Activated CD8-positive, alpha-beta T cell treated with anti-CD3 and anti-CD28 coated beads for 36 hours (primary cell): ENCODE measurements around the gene STAG2. TPM values are rescaled to one million over a fixed set of nuclear protein-coding genes. Genes with fewer than 3 reads are reported as not detected.

Experiments used
- ATAC-seq: fragments of 200-7000 bp; cut with Tn5 transposase; one replicate; pipeline ENCODE4 v1.10.0; 2021; ENCODE audit warnings: mild to moderate bottlenecking, moderate library complexity
- CTCF ChIA-PET: fragments of 350-600 bp; sonication (Branson Sonifier 250); formaldehyde crosslinking; loops from one replicate; lab custom pipeline; 2021; ENCODE audit warnings: antibody characterized with exemption; lab: Charles Lee
- POLR2A ChIA-PET: fragments of 350-600 bp; sonication (Branson Sonifier 250); formaldehyde crosslinking; loops from one replicate; lab custom pipeline; 2021; ENCODE audit warnings: antibody characterized with exemption; lab: Charles Lee
- DNase-seq: peaks from one replicate; pipeline ENCODE4 v3.0.0-alpha.2; 2020
- H3K27ac Mint-ChIP-seq: one replicate; pipeline ENCODE4 v1.8.0; 2021; ENCODE audit warnings: mild to moderate bottlenecking, mixed read lengths
- H3K27me3 Mint-ChIP-seq: one replicate; pipeline ENCODE4 v1.8.0; 2021; ENCODE audit warnings: mixed read lengths
- H3K36me3 Mint-ChIP-seq: one replicate; pipeline ENCODE4 v1.8.0; 2021; ENCODE audit warnings: low read depth, mixed read lengths
- H3K4me1 Mint-ChIP-seq: one replicate; pipeline ENCODE4 v1.8.0; 2021; ENCODE audit warnings: low read depth, mixed read lengths
- H3K4me3 Mint-ChIP-seq: one replicate; pipeline ENCODE4 v1.8.0; 2021; ENCODE audit warnings: mild to moderate bottlenecking, moderate library complexity, mixed read lengths
- H3K9me3 Mint-ChIP-seq: one replicate; pipeline ENCODE4 v1.8.0; 2021; ENCODE audit warnings: mixed read lengths
- intact Hi-C: fragments of 100-400 bp; cut with micrococcal nuclease; formaldehyde crosslinking; loops from one replicate; pipeline ENCODE4 v1.10.0; 2022
- total RNA-seq, 2 experiments: library from RNA; stranded (reverse); gene quantifications; one replicate each; pipeline ENCODE4 v1.2.3, GENCODE V29; 2021
- TF ChIP-seq, protein P1 (sequence below): fragments of 200-600 bp; IDR thresholded peaks from one replicate; pipeline ENCODE4 v1.8.0; 2022; ENCODE audit warnings: antibody characterized with exemption, mild to moderate bottlenecking

Gene STAG2
- total RNA-seq, 2 experiments from 2014 or later: 93.9 to 98.4 TPM

DNA sequence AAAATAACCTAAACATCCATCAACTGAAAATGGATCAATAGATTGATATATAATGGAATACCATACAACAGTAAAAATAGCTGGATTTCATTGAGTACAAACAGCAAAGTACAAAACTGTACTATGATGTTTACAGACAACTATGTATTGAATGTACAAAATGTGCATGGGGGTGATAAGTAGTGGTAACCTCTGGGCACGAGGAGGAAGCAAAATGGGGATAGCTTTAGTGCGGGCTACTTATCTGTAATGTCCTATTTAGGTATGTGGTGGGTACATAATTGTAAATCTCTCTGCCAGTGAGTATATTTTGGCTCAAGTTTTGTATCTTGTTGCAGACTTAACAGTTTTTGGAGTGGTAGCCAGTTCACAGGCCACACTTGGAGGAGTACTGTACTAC, 123.6 kb downstream of the STAG2 start:
- no peaks in the 10 kb centered on the region for H3K9me3 Mint-ChIP-seq
- no peak overlapping the region for H3K4me3 Mint-ChIP-seq
- peaks cover 39% of the 10 kb centered on the region for H3K36me3 Mint-ChIP-seq
- ATAC-seq (no peak), DNase-seq (no peak)
- POLR2A ChIA-PET: no interaction called here
- no peaks in the 10 kb centered on the region for H3K27me3 Mint-ChIP-seq
- H3K27ac Mint-ChIP-seq: peak overlapping the region; percentile 44
- TF ChIP-seq, protein P1, sequence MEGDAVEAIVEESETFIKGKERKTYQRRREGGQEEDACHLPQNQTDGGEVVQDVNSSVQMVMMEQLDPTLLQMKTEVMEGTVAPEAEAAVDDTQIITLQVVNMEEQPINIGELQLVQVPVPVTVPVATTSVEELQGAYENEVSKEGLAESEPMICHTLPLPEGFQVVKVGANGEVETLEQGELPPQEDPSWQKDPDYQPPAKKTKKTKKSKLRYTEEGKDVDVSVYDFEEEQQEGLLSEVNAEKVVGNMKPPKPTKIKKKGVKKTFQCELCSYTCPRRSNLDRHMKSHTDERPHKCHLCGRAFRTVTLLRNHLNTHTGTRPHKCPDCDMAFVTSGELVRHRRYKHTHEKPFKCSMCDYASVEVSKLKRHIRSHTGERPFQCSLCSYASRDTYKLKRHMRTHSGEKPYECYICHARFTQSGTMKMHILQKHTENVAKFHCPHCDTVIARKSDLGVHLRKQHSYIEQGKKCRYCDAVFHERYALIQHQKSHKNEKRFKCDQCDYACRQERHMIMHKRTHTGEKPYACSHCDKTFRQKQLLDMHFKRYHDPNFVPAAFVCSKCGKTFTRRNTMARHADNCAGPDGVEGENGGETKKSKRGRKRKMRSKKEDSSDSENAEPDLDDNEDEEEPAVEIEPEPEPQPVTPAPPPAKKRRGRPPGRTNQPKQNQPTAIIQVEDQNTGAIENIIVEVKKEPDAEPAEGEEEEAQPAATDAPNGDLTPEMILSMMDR: no peak
- peaks cover 30% of the 10 kb centered on the region for H3K4me1 Mint-ChIP-seq
- intact Hi-C loops: no loop called here
- CTCF ChIA-PET: no interaction called here

DNA sequence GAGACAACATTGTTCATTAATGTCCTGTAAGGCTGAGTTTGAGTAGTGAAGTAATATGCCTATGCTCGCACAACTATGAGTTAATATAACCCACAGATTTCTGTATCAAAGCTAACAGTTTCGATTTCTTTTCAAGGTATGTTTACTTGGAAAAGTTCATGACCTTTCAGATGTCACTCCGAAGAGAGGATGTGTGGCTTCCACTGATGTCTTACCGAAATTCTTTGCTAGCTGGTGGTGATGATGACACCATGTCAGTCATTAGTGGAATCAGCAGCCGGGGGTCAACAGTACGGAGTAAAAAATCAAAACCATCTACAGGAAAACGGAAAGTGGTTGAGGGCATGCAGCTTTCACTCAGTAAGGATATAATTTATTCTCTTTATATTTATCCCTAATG, 124.9 kb downstream of the STAG2 start:
- intact Hi-C loops: no loop called here
- peak; percentile 93 for ATAC-seq
- Mint-ChIP-seq H3K36me3 (peaks cover 41% of the 10 kb centered on the region), H3K27me3 (no peaks in the 10 kb centered on the region), H3K4me1 (peaks cover 30% of the 10 kb centered on the region), H3K27ac (peak overlapping the region; percentile 81), H3K4me3 (no peak overlapping the region), H3K9me3 (no peaks in the 10 kb centered on the region)
- DNase-seq: peak; percentile 52
- ChIA-PET CTCF (interaction anchor here (0.8 to 1.2 kb wide), 2 partner anchors 10 to 52 kb away, joined by 3 read pairs; no protein-coding TSS in a partner anchor), POLR2A (interaction anchor here (0.7 to 1.0 kb wide), 2 partner anchors 54 to 117 kb away, joined by 3 to 4 read pairs; no protein-coding TSS in a partner anchor)
- TF ChIP-seq, protein P1: no peak

DNA sequence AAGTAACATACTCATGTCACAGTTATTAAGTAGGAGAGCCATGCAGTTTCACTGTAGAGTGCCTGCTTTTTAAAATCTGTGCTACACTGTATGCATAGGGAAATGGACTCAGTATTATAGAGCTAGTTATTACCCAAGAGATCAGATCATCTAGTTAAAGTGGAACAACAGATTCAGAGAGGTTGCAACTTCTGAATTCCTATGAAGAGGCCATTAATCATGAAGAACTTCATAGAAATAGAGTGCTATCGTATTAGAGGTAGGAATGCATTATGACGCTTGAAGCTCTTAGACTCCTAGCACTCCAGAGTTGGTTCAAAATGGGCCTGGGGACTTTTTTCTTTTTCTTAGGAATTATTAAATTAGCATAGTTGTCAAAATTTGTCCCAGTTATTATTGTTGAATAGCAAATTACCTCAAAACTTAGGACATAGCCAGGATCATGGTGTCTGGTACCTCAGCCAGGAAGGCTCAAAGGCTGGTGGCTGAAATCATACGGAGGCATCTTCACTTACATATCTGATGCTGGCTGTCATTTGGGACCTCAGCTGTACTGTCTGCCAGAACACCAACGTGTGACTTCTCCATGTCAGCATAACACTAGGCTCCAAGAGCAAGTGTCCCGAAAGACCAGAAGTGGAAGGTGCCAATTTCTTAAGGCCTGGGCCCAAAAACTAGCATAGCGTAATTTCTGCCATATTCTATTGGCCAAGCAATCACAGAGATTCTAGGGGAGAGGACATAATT, 125.7 kb downstream of the STAG2 start:
- Mint-ChIP-seq H3K9me3 (no peaks in the 10 kb centered on the region), H3K27ac (peak overlapping the region; percentile 65), H3K36me3 (peaks cover 42% of the 10 kb centered on the region), H3K4me1 (peaks cover 27% of the 10 kb centered on the region), H3K4me3 (no peak overlapping the region), H3K27me3 (no peaks in the 10 kb centered on the region)
- intact Hi-C loops: no loop called here
- DNase-seq (no peak), ATAC-seq (no peak)
- CTCF ChIA-PET: interaction anchor here (1.2 kb wide), 1 partner anchor 53 kb away, joined by 3 read pairs; no protein-coding TSS in a partner anchor
- POLR2A ChIA-PET: interaction anchor here (0.7 to 1.0 kb wide), 2 partner anchors 54 to 118 kb away, joined by 3 to 4 read pairs; no protein-coding TSS in a partner anchor
- TF ChIP-seq, protein P1: no peak

DNA sequence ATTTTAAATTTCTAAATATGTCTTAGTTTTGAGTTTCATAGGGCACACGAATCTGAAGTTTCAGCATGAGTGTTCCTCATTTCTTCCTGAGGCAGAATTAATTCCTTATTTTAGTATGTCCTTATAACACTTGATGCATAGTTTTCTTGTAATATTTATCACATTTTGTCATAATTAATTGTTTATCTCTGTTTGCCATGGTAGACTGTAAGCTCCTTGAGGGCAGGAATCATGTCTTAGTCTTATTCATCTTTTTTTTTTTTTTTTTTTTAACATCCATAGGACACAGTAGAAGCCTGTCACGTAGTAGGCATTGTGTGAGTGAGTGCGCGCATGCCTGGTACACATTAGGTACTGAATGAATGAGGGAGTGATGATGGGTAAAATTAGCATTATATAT, 131.7 kb downstream of the STAG2 start:
- TF ChIP-seq, protein P1: no peak
- no peaks in the 10 kb centered on the region for H3K27me3 Mint-ChIP-seq
- H3K27ac Mint-ChIP-seq: peak overlapping the region; percentile 15
- ATAC-seq (no peak), DNase-seq (no peak)
- no peak overlapping the region for H3K4me3 Mint-ChIP-seq
- ChIA-PET CTCF (no interaction called here), POLR2A (no interaction called here)
- H3K36me3 Mint-ChIP-seq: peaks cover 44% of the 10 kb centered on the region
- intact Hi-C loops: no loop called here
- H3K4me1 Mint-ChIP-seq: peaks cover 12% of the 10 kb centered on the region
- no peaks in the 10 kb centered on the region for H3K9me3 Mint-ChIP-seq

DNA sequence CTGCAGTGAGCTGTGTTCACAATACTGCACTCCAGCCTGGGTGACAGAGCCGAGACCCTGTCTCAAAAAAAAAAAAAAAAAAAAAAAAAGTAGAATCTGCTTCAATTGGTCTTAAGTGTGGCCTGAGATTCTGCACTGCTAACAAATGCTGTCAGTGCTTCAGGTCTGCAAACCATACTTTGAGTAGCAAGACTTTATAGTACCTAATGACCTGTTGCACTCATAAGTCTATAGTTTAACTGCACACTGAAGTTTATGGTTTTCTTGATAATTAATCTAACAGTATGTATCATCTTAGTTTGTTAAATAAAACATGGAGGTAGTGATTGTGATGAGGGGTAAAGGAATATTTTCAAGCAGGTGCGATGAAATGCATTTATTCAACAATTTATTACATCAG, 135.6 kb downstream of the STAG2 start:
- no peaks in the 10 kb centered on the region for H3K9me3 Mint-ChIP-seq
- no peak for ATAC-seq
- H3K27ac Mint-ChIP-seq: no peak overlapping the region
- intact Hi-C loops: no loop called here
- no peaks in the 10 kb centered on the region for H3K27me3 Mint-ChIP-seq
- TF ChIP-seq, protein P1: no peak
- H3K4me1 Mint-ChIP-seq: peaks cover 8% of the 10 kb centered on the region
- ChIA-PET CTCF (interaction anchor here (1.1 kb wide), 1 partner anchor 58 kb away, joined by 3 read pairs; no protein-coding TSS in a partner anchor), POLR2A (no interaction called here)
- H3K4me3 Mint-ChIP-seq: no peak overlapping the region
- H3K36me3 Mint-ChIP-seq: peaks cover 32% of the 10 kb centered on the region
- no peak for DNase-seq
